Thyroid gland (tissue), 4 donors: ENCODE data around the gene ASPHD1.

Experiments used
- CTCF ChIP-seq, 6 experiments: fragments of 200-600 bp in 3 of 6; fragments of 450-650 bp in 3 of 6; sonication (generic) in 3 of 6; IDR thresholded peaks; one replicate each; pipeline ENCODE4 v1.5.1; 2016 to 2019; ENCODE audit warnings: antibody characterized with exemption in 6 of 6, mild to moderate bottlenecking in 2 of 6, inconsistent platforms in 1 of 6, moderate library complexity in 1 of 6
- POLR2A ChIP-seq, 2 donors: fragments of 450-650 bp; IDR thresholded peaks; one replicate each; pipeline ENCODE4 v1.6.1; 2017; ENCODE audit warnings: antibody characterized with exemption in 2 of 2, mild to moderate bottlenecking in 2 of 2, moderate library complexity in 1 of 2

GRCh38 chr16:29950806-29951461, 50.6 kb downstream of the ASPHD1 start:
- no peak for TF ChIP-seq CTCF (IDR thresholded peaks at IDR 0.05)
- TF ChIP-seq POLR2A (IDR thresholded peaks at IDR 0.05), result no peak
